NCI-H510A (cell line): ENCODE results near the gene TRABD2B.

Source experiments
- DNase-seq: peaks from one replicate; lab custom pipeline; 2025; lab: John Stamatoyannopoulos, UW

Gene TRABD2B

DNA sequence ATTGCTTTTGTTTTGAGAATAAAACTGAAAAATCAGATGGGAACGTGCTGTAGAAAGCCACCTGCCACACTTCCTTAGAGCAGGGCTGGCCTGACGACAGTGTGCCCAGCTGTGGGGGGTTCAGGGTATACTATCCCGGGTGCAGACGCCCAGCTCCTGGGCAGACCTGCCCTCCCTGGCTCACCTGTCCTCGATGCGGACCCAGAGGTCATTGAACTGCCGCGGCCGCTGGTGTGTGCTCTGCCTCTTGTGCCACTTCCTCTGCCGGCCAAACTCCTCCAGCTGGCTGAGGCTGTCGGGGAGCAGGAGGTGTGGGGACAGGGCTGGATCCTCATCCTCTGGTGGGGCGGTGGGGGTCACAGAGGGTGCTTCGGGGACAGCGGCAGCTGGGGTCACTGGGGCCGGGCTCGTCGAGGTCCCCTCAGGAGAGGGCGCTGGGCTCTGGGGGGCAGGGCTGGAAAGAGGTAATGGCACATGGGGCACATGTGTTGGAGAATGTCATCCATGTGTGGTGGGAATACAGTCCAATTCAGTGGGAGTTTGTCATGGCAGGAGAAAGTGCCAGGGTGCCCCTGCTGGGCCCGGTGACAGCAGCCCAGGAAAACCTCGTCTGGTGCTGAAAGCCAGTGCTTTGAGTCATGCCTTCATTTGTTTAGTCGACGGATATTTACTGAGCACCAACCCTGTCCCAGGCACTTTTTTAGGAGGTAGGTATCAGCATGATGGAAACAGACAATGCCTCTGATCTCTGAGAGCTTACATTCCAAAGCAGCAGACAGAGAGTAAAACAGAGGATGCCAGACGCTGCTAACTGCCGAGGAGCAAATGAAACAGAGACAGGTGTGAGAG, 222.0 kb downstream of the TRABD2B start:
- no peak for DNase-seq

DNA sequence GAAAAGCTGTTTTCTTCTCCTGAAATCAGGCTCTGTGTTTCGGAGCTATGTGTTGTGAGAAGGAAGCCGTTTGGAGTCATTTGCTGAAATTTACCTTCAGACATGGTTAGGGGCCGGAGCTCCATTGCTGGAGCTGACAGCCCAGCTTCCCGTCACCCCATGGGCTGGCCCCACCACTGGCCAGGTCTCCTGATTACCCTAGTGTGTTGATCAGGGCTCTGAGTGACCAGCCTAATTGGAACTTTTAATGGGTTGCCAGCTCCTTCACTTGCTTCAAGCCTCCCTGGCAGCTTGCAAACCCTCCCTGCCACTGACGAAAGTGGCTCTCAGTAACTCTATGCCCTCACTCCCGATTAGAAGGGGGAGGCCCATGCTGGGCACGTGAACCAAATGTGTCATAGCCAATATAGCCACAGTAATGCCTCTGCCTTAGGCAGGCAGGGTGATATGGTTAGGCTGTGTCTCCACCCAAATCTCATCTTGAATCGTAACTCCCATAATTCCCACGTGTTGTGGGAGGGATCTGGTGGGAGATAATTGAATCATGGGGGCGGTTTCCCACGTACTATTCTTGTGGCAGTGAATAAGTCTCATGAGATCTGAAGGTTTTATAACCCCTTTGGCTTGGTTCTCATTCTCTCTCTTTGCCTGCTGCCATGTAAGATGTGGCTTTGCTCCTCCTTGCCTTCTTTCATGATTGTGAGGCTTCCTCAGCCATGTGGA, 224.1 kb downstream of the TRABD2B start:
- DNase-seq: no peak

DNA sequence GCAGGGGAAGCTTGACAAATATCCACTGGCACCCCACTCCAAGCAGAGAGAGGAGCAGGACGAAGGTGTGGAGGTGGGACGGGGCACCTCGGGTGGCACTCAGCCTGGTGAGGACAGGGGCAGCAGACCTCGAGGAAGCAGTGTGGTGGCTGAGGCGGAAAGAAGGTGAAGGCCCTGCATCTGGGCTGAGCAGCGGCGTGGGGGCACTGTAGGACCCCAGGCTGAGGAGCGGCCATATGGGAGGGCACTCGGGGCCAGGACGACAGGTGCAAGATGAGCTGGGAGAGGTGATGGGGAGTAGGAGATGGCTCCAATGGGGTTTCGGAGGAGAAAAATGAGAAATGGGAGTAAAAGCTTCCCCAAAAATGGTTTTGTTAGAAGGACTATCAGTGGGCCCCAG, 224.9 kb downstream of the TRABD2B start:
- no peak for DNase-seq

DNA sequence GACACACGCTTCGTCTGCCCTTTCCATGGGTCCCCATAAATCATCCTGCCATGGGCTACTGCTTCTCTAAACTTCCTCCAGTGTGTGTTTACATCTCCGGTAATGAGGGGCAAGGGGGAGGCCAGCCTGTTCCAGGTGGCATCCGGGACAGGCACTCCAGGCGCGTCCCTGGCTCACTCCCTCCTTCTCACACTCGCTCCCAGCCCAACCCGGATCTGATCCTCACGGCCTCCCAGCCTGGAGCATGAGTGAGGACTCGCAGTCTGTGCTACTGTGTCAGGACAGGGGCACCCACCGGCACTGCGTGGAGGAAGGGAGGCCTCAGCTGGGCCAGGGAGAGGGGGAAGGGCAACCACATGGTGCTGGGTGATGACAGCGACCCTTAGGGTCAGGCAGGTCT, 225.4 kb downstream of the TRABD2B start:
- no peak for DNase-seq

DNA sequence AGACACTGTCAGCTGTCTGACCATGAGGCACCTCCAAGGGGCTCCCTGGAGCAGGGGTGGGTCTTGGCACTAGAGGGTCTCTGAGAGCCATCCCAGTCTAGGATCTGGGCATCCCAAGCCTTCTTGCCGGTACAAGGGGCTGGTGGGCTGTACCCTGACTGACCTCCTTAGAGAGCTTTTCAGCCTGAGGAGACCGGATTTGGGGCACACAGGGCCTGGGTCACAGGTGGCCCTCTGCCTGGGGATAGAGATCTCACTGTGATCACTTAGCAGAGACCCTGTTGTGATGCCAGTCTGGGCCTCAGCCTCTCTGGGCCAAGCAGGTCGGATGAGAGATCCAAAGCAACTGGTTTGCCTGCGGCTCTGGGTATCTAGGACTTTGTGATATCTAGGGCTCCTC, 227.2 kb downstream of the TRABD2B start:
- no peak for DNase-seq

DNA sequence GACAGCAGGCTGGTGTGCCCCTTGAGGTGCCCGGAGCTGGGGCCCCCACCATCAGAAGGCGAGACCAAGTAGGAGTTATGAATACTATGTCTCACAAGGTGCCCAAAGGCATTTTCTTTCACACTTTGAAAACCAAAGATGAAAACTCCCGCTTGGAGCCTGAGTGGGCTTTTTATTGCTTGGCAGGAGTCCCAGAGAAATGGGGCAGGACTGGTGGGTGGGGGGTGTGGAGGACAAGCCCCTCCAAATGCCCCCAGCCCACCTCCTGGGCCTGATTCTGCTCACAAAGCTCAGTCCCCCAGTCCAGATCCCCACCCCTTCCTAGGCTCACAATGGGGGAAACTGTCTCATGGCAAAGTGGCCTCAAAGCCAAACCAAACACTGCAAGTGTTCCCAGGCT, 227.9 kb downstream of the TRABD2B start:
- DNase-seq: no peak

DNA sequence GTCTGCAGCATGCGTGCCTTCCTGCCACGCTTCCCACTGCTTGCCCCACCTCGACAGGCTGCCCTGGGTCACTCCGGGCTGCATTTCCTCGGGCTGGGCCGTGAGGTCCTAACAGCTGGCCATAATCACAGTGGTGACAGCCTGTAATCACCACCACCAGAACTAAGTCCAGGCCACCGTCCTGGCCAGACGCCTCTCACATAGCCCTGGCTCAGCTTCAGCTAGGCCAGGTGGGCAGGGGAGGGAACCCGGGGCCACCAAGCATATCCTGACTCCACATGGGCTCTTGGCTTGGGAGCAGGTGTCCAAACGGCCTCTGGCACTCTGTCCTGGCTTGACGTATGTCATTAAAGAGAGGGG, 229.5 kb downstream of the TRABD2B start:
- no peak for DNase-seq

DNA sequence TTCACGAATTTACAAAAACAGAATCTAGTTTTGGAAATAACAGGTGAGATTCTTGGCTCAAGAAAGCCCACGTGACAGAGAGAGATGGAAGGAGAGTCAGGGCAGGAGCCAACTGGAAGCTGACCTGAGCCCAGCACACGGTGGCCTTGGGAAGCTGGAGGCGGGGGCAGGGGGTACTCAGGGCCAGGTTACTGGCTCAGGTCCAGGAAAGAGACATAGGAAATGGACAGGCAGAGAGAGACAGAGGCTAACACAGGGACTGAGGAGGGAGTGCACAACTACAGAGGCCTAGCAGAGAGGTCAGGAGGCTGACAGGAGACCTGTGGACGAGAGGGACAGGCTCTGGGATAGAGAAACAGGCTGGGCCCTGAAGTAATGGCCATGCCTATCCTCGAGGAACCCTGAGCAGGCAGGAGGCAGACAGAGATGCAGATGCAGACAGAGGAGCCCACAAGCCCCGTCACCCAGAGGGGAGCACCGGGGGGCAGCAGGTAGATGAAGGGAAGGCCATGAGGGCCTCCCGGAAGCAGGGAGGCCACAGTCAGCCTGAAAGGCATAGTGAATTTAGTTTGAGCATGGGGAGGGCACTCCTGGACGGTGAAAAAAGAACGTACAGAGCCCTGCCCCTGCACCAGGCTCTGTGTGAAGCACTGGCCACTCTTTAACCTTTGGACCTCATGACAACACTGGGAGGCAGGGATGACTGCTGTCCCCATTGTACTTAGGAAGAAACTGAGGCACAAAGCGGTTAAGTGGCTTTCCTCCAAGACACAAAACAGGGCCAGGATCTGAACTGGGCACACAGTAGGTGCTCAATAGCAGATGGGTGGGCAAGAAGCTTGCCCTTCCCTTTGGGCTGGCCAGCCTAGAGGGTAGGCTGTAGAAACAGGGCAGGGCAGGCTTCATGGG, 230.1 kb downstream of the TRABD2B start:
- DNase-seq: no peak

DNA sequence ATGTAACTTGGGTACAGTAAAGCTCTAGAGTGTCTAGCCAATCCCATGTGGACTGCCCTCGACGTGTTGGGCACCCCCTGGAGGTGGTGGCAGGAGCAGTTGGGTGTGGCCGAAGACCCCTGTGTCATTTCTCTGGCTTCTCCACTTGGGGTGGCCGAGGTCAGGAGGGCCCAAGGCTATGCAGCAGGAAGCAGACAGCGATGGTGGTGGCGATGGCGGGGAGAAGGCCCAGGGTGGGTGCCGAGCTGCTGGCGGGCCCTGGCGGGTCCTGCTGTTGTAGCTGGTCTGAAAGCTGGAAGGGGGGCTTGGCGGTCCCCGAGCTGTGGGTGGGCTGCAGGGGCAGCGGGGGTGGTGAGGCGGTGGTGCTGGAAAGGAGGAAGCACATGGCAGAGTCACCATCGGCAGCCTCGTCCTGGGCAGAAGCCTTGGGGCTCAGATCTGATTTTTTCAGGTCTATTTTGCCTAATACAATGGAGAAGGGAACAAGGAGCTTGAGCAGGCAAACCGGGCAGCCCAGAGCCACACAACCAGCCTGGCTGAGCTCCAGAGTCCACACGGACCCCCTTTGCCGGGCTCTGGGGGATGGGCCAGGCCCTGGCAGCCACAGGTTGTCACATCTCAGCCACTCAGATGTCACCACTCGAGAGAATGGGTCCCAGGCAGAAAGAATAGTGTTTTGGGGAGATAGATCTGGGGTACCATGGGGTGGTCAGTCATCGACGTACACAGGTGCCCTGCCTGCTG, 231.3 kb downstream of the TRABD2B start:
- DNase-seq: no peak

DNA sequence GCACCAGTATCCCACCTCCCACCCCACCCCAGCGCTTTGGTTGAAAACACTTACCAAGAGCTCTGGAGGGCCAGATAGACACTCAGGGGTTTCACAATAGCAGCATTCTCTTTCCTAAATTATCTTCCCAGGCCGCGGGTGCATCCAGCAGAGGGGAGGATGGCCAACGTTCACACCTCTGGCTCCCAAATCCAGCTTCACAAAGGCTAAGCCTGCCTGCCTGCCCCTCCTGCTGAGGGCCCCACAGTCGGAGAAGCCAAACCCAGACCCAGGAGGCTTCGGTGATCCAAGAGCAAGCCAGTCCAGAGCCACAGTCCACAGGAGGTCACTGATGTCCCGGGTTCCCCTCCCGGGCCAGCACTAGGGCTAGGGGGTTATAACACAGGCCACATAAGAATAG, 231.9 kb downstream of the TRABD2B start:
- no peak for DNase-seq

DNA sequence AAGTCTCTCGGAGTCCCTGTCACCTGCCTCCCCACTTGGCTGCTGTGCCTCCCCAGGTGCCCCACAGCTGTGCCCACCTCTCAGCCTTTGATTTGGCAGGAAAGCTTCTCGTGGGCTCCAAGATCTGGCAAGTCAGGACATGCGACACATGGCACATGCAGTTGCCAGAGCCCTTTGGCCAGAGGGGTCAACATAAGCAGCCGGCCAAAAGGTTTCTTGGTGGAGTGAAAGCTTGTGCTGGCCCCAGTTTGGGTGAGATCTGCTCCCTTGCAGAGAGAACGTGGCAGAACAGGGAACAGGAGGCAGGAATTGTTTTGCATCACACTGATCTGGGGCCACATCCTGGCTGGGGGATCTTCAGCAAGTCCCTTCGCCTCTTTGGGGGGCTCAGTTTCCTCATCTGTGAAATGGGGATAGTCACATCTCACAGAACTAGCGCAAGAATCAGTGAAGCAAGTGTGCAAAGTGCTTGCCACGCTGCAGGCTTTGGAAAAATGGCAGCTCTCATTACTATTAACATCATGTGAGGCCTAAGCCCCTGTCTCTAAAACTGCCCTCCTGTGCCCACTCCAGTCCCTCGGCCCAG, 232.6 kb downstream of the TRABD2B start:
- DNase-seq: no peak

DNA sequence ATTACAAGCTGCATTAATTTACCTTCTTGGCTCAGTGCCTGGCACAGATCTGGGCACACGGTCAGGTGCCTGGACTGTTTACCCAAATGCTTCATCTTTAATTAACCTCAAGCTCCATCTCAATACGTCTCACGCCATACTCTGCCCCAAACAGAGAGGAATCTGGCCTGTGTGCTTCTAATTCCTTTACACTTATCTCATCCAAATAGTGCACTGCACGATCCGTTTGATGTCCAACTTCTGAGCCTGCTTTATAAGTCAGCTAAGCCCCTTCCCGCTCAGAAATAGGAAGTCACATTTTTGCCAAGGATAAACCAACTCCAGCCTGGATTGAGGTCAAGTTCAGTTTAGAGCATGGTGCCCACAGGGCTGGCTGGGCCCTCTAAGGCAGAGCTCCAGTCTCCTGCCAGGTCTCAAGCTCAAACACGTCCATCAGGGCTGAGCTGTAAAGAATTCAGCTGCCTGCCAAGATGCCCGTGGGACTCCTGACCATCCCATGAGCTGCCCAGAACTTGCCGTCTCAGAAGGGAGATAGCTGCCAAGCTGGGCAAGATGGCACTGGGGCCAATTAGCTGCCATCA, 233.5 kb downstream of the TRABD2B start:
- DNase-seq: no peak

DNA sequence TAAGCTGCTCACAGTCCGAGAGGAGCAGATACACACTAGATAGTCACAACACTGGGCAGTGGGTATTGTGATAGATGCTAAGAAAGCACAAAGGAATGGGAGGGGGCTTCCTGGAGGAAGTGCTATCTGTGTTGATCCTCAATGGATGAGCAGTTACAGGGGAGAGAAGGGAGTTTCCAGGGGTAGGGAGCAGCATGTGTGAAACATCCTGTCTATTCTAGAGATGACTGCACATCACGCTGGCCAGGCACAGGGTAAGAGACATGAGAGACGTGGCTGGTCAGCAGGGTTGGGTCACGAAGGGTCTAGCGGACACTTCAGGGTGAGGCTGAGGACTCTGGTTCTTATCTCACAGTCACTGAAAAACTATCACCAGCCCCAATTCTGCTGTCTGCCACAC, 235.2 kb downstream of the TRABD2B start:
- DNase-seq: no peak

DNA sequence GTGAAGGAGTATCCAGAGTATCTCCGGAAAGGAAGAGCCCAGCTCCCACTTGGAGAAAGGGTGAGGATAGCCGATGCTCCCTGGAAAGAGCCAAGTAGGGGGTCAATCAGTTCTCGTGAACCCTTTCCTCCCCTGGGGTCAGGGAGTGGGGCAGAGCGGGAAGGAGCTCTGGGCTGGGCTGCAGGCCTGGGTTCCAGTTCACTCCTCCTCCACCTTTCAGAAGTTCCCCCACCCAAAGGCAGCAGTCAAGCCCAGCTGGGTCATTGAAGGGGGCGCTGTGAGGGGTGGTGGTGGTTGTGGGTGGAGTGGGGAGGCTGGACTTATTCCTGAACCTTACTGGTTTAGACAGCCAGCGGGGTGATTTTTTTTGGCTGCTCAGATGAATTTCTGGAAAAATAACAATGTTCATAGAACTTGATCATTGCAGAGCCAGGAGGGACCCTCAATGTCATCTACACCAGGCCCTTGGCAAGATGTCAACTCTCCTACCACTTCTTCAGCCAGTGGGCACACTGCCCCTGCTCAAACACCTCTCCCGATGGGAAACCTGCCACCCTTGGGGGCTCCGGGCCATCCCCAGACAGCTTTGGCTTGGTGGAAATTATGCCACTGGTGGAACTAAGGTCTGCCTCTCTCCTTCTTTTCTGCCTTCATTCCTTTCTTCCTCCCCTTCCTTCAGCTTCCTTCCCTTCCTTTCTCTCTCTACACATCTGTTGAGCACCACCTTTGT, 235.8 kb downstream of the TRABD2B start:
- DNase-seq: no peak

DNA sequence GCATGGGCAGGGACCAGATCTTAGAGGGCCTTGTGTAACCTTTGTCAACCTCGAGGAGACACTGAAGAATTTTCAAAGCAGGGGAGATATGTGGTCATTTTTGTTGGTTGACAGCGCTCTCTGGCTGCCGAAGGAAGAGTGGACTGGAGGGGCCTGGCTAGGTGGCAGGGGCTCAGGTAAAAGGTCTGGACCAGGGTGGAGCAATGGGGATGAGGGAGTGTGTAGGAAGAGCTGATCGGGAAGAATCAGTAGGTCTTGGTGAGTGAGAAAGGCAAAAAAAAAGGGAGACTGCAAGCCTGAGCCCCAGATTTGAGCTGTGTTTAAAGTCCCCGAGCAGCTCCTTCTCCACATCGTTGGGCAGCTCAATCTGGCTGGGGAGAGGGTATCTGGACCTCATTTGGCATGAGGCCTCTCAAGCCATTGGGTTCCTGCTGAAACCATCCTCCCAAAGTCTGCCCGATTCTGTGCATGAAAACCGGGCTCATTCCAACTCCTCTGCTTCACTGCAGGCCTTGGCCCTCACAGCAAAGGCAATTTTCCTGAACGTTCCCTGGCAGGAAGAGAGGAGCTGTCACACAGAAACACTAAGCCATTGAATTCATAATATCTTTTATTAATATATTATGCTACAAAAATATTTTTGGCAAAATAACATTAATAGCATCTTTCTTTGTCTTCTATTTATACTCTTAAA, 237.1 kb downstream of the TRABD2B start:
- no peak for DNase-seq

DNA sequence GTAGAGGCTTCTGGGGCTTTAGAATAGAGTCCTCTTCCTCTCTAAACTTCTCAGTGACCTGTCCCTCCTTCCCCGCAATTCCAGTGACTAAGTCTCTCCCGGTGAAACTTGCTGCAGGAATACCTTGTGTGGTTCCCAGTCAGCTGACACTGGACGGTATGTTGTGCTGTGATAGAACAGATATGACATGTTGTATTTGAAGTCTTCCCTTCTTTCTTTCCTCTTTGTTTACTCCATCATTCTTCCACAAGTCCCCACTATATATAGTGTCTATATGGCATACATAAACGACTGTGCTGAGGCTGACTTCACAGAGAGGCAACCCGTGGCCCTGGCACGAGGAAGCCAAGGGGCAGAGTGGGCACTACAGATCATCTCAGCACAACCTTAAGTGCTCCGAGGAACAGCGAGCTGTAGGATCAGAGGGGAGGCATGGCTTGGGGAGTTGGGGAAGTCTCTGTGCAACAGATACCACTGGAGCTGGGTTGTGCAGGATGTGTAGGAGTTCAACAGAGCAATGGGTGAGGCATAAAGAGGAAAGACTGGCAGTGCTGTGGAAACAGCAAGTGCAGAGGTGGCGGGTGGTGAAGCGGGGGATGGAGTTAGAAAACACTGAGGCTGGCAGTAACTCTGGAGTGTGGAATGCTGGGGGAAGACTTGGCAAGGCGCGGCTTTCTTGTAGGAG, 237.8 kb downstream of the TRABD2B start:
- no peak for DNase-seq

DNA sequence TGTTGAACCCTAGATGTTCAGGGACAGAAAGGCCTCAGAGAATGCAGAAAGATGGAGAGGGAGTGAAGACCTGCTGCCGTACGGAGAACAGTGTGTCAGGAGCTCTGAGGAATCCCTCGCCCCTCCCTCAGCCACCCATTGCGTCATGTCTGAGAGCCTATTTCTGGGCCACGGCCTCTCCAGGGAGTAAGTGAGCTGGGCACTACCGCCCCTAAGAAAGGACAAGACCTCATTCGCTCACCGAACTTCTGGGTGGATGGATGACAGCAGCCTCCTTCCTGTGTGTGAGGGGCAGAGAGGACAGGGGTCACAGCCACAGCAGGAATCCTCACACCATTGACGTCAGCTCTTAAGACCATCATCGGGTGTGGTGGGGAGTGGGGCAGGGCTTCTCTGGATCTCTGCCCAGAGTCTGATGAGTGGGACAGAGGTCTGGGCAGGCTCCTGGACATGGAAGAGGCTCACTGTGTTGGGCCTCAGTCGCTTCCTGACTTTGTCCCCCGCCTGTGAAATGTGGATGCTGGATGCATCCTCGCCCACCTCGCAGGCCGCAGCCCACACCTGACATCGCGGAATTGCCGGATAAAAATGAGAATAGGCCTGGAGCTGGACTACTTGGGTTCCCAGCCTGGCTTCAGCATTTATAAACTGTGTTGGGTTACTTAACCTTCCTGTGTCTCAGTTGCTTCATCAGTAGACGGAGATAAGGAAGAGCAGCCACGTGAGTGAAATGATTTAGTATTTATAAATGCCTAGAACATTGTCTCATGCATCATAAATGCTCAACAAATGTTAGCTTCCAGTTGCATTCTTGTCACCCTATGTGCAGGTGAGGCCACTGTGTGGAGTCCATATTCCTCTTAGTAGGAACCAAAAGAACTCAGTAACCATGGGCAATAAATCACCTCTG, 238.6 kb downstream of the TRABD2B start:
- DNase-seq: no peak
